Measurements from ENCODE around the gene SLC10A2. TPM values are rescaled to one million over a fixed set of nuclear protein-coding genes. Genes with fewer than 3 reads are reported as not detected.

Gene SLC10A2
- polyA plus RNA-seq, 1 donor (not counting 4 experiments of a cell fraction or from before 2014, with no cell fraction given): 0.39 TPM

DNA sequence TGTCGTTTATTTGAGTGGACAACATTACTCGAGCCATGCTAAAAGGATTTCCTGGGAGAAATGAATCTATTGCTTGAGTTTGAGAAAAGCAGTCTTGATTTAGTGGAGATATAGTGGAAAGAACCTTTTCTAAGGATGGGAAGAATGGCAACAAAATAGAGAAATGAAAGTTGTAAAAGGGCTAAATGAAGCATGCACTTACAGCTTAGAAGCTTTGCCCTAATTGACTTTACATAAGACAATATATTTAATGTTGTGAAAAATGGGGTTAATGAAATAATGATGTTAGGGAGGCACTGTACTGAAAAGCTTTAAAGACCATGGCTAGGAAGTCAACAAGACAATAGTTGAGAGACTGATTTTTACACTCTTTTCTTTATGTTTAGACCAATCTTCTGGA lies 35.4 kb downstream of the SLC10A2 start:
- H3K79me2 ChIP-seq (ENCODE audit: control insufficient read depth, insufficient read depth, low read length): no peaks in the 10 kb centered on the region
- no peaks in the 10 kb centered on the region for H3K9me1 ChIP-seq (ENCODE audit: control insufficient read depth, extremely low read depth, insufficient read depth, low read length)
- dilution Hi-C loops (cut with MboI; ENCODE audit: extremely low pct_ligation_motif_present, low sequenced_read_pairs): no loop called here
- no peak overlapping the region for H3K27ac ChIP-seq (ENCODE audit: control insufficient read depth, insufficient read depth, low read length)
- H3K4me1 ChIP-seq (ENCODE audit: control insufficient read depth, extremely low read depth, insufficient read depth, low read length): no peaks in the 10 kb centered on the region
- no peaks in the 10 kb centered on the region for H3K36me3 ChIP-seq (ENCODE audit: control insufficient read depth in 2 of 2, extremely low read depth in 1 of 2, insufficient read depth in 2 of 2, low read length in 2 of 2)
- H3K4me2 ChIP-seq (ENCODE audit: control insufficient read depth, extremely low read depth, insufficient read depth, low read depth, low read length): no peak overlapping the region
- no peaks in the 10 kb centered on the region for H4K20me1 ChIP-seq (ENCODE audit: control insufficient read depth, extremely low read depth, insufficient read depth, low read length)
- H2AFZ ChIP-seq (ENCODE audit: control insufficient read depth, low read length): no peak overlapping the region
- H3K27me3 ChIP-seq (ENCODE audit: control insufficient read depth, extremely low read depth, insufficient read depth, low read length): no peaks in the 10 kb centered on the region
- no peaks in the 10 kb centered on the region for H3K9me3 ChIP-seq (ENCODE audit: control insufficient read depth, low read depth, low read length)
- H3K4me3 ChIP-seq (ENCODE audit: control insufficient read depth in 2 of 3, extremely low read depth in 1 of 3, insufficient read depth in 2 of 3, low read depth in 1 of 3, low read length in 3 of 3): no peak overlapping the region
- TF ChIP-seq EZH2 (IDR thresholded peaks at IDR 0.05; ENCODE audit: low read length): no peak
- TF ChIP-seq, protein P1, sequence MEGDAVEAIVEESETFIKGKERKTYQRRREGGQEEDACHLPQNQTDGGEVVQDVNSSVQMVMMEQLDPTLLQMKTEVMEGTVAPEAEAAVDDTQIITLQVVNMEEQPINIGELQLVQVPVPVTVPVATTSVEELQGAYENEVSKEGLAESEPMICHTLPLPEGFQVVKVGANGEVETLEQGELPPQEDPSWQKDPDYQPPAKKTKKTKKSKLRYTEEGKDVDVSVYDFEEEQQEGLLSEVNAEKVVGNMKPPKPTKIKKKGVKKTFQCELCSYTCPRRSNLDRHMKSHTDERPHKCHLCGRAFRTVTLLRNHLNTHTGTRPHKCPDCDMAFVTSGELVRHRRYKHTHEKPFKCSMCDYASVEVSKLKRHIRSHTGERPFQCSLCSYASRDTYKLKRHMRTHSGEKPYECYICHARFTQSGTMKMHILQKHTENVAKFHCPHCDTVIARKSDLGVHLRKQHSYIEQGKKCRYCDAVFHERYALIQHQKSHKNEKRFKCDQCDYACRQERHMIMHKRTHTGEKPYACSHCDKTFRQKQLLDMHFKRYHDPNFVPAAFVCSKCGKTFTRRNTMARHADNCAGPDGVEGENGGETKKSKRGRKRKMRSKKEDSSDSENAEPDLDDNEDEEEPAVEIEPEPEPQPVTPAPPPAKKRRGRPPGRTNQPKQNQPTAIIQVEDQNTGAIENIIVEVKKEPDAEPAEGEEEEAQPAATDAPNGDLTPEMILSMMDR (optimal IDR thresholded peaks at IDR 0.05 in 1 of 3, IDR thresholded peaks at IDR 0.05 in 1 of 3, conservative IDR thresholded peaks at IDR 0.05 in 1 of 3; ENCODE audit: extremely low read depth in 1 of 3, insufficient read depth in 2 of 3, low read length in 3 of 3): no peak
- DNase-seq (ENCODE audit: low read depth, low spot score) (no peak), FAIRE-seq (no peak)
- H3K9ac ChIP-seq (ENCODE audit: control insufficient read depth, extremely low read depth, insufficient read depth, low read length): no peak overlapping the region

DNA sequence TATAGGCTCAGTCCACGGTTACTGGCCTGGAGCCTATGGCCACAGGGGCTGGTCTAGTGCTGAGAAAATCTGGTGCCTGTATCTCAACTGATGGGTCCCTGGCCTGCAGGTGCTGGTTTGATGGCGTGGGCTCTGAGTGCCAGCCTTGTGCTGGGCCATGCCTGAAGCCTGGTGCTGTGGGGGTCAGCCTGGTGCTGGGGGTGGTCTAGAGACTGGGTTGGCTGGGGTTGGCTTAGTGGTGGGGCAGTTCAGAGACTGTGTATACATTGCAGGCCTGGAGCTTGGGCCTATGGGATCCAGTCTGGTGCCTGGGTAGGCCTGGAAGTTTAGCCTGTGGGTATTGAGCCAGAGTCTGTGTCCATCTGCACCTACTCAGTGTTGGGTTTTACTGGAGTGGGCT lies 36.4 kb downstream of the SLC10A2 start:
- no peak overlapping the region for H3K4me3 ChIP-seq (ENCODE audit: control insufficient read depth in 2 of 3, extremely low read depth in 1 of 3, insufficient read depth in 2 of 3, low read depth in 1 of 3, low read length in 3 of 3)
- no peak for DNase-seq (ENCODE audit: low read depth, low spot score)
- no peak overlapping the region for H2AFZ ChIP-seq (ENCODE audit: control insufficient read depth, low read length)
- no peaks in the 10 kb centered on the region for H3K27me3 ChIP-seq (ENCODE audit: control insufficient read depth, extremely low read depth, insufficient read depth, low read length)
- H3K4me1 ChIP-seq (ENCODE audit: control insufficient read depth, extremely low read depth, insufficient read depth, low read length): no peaks in the 10 kb centered on the region
- H3K9ac ChIP-seq (ENCODE audit: control insufficient read depth, extremely low read depth, insufficient read depth, low read length): no peak overlapping the region
- H3K4me2 ChIP-seq (ENCODE audit: control insufficient read depth, extremely low read depth, insufficient read depth, low read depth, low read length): no peak overlapping the region
- dilution Hi-C loops (cut with MboI; ENCODE audit: extremely low pct_ligation_motif_present, low sequenced_read_pairs): no loop called here
- H3K27ac ChIP-seq (ENCODE audit: control insufficient read depth, insufficient read depth, low read length): no peak overlapping the region
- no peaks in the 10 kb centered on the region for H3K36me3 ChIP-seq (ENCODE audit: control insufficient read depth in 2 of 2, extremely low read depth in 1 of 2, insufficient read depth in 2 of 2, low read length in 2 of 2)
- no peaks in the 10 kb centered on the region for H3K9me1 ChIP-seq (ENCODE audit: control insufficient read depth, extremely low read depth, insufficient read depth, low read length)
- H3K9me3 ChIP-seq (ENCODE audit: control insufficient read depth, low read depth, low read length): no peaks in the 10 kb centered on the region
- FAIRE-seq: no peak
- no peaks in the 10 kb centered on the region for H4K20me1 ChIP-seq (ENCODE audit: control insufficient read depth, extremely low read depth, insufficient read depth, low read length)
- TF ChIP-seq, protein P1 (optimal IDR thresholded peaks at IDR 0.05 in 1 of 3, IDR thresholded peaks at IDR 0.05 in 1 of 3, conservative IDR thresholded peaks at IDR 0.05 in 1 of 3; ENCODE audit: extremely low read depth in 1 of 3, insufficient read depth in 2 of 3, low read length in 3 of 3): no peak
- TF ChIP-seq EZH2 (IDR thresholded peaks at IDR 0.05; ENCODE audit: low read length): no peak
- no peaks in the 10 kb centered on the region for H3K79me2 ChIP-seq (ENCODE audit: control insufficient read depth, insufficient read depth, low read length)

All from keratinocyte (primary cell).